KMS-11 (cell line): ENCODE data around the gene ERGIC3.

ENCODE experiments used
- H2AFZ ChIP-seq: fragments of 200-600 bp; sonication (generic); 2 replicates; pipeline ENCODE4 v1.6.1; 2016; ENCODE audit warnings: antibody characterized with exemption, mixed run types, low read depth
- H3K27ac ChIP-seq: fragments of 200-600 bp; sonication (generic); 2 replicates; pipeline ENCODE4 v1.6.1; 2016; ENCODE audit warnings: mild to moderate bottlenecking, mixed run types
- H3K27me3 ChIP-seq: fragments of 200-600 bp; sonication (generic); 2 replicates; pipeline ENCODE4 v1.6.1; 2017; ENCODE audit warnings: mild to moderate bottlenecking, low read depth, mixed run types, moderate library complexity; ENCODE audit not compliant: insufficient read depth
- H3K36me3 ChIP-seq: fragments of 200-600 bp; sonication (generic); 2 replicates; pipeline ENCODE4 v1.6.1; 2017; ENCODE audit warnings: mild to moderate bottlenecking, mixed run types; ENCODE audit not compliant: insufficient read depth
- H3K4me1 ChIP-seq: fragments of 200-600 bp; sonication (generic); 2 replicates; pipeline ENCODE4 v1.6.1; 2016; ENCODE audit warnings: mild to moderate bottlenecking, low read depth, mixed run types; ENCODE audit not compliant: poor library complexity, severe bottlenecking
- H3K4me2 ChIP-seq: fragments of 200-600 bp; sonication (generic); 2 replicates; pipeline ENCODE4 v1.7.0; 2016; ENCODE audit warnings: mild to moderate bottlenecking, mixed run types
- H3K4me3 ChIP-seq: fragments of 200-600 bp; sonication (generic); IDR thresholded peaks from 2 replicates; pipeline ENCODE4 v1.6.1; 2017; ENCODE audit warnings: low read depth, low read length, mixed read lengths; ENCODE audit not compliant: insufficient read depth
- H3K79me2 ChIP-seq: fragments of 200-600 bp; sonication (generic); 2 replicates; pipeline ENCODE4 v1.6.1; 2016; ENCODE audit warnings: low read depth, mixed run types; ENCODE audit not compliant: insufficient read depth
- H3K9ac ChIP-seq: fragments of 200-600 bp; sonication (generic); 2 replicates; pipeline ENCODE4 v1.6.1; 2016; ENCODE audit warnings: mild to moderate bottlenecking, mixed run types
- H4K20me1 ChIP-seq: fragments of 200-600 bp; sonication (generic); 2 replicates; pipeline ENCODE4 v1.6.1; 2016; ENCODE audit warnings: mild to moderate bottlenecking, mixed run types; ENCODE audit not compliant: insufficient read depth
- TF ChIP-seq, protein P1 (sequence below): fragments of 200-600 bp; sonication (generic); conservative IDR thresholded peaks from 2 replicates; pipeline ENCODE4 v1.6.1; 2017; ENCODE audit warnings: low read depth, mild to moderate bottlenecking, antibody characterized with exemption, low read length, moderate library complexity, mixed read lengths

ERGIC3 gene

DNA sequence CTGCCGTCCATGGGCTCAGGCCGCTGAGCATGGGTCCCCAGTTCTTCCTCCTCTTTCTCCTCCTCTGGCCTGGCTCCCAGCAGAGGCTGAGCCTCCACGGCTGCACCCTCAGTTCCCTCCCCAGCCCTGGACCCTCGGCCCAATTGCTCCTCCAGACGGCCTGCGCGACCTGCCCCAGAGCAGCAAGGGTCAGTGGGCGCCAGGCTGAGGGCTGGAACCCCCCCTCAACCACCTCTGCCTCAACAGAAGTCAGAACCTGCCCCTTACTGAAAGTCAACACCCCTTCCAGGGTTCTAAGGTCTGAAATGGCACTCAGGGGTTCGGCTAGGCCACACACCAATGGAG, 57.9 kb downstream of the ERGIC3 start:
- Histone ChIP-seq H3K27me3 (no peaks in the 10 kb centered on the region), H4K20me1 (no peaks in the 10 kb centered on the region), H3K79me2 (no peaks in the 10 kb centered on the region), H3K4me2 (no peak overlapping the region), H2AFZ (no peak overlapping the region), H3K4me3 (no peak overlapping the region), H3K9ac (no peak overlapping the region), H3K4me1 (peaks cover 25% of the 10 kb centered on the region), H3K36me3 (no peaks in the 10 kb centered on the region), H3K27ac (no peak overlapping the region)
- TF ChIP-seq, protein P1, sequence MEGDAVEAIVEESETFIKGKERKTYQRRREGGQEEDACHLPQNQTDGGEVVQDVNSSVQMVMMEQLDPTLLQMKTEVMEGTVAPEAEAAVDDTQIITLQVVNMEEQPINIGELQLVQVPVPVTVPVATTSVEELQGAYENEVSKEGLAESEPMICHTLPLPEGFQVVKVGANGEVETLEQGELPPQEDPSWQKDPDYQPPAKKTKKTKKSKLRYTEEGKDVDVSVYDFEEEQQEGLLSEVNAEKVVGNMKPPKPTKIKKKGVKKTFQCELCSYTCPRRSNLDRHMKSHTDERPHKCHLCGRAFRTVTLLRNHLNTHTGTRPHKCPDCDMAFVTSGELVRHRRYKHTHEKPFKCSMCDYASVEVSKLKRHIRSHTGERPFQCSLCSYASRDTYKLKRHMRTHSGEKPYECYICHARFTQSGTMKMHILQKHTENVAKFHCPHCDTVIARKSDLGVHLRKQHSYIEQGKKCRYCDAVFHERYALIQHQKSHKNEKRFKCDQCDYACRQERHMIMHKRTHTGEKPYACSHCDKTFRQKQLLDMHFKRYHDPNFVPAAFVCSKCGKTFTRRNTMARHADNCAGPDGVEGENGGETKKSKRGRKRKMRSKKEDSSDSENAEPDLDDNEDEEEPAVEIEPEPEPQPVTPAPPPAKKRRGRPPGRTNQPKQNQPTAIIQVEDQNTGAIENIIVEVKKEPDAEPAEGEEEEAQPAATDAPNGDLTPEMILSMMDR: no peak

DNA sequence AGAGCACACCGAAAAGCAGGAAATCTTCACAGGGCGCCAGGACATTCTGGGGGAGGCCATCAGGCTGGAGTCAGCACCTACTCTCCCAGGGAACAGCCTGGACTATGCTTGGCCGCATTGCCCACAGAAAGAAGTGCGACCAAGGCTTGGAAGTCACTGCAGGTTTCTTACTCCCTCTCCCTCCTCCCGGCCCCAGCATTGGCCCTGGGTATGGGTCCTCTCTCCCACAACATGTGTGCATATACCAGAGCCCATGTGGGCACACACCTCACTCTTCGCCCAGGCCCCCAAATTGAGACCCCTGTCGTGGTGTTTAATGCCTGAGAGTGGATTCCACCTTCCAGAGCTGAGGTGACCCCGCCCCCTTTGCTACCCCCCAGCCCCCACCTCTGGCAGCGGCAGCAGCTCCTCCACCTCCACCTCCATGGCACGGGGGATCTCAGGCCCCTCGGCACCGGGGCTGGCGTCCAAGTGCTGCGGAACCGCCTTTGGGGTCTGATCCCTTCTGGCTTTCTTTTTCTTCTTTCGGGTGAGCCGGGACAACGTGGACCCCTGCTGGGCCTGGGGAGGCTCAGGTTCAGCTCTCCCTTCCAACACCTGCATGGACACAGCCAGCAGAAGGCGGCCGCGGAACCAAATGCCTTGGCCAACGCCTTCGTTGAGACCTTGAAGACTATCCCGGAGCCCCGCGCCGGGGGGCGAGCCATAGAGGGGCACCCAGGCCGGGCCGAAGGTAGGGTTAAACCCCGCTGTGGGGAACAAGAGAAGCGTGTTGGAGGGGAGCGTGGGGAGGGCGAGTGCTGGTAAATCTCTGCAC, 58.5 kb downstream of the ERGIC3 start:
- no peak overlapping the region for H3K27ac ChIP-seq
- H4K20me1 ChIP-seq: no peaks in the 10 kb centered on the region
- TF ChIP-seq, protein P1: no peak
- peaks cover 32% of the 10 kb centered on the region for H3K4me1 ChIP-seq
- H3K79me2 ChIP-seq: no peaks in the 10 kb centered on the region
- no peak overlapping the region for H3K4me3 ChIP-seq
- no peak overlapping the region for H3K9ac ChIP-seq
- no peak overlapping the region for H2AFZ ChIP-seq
- no peaks in the 10 kb centered on the region for H3K36me3 ChIP-seq
- H3K27me3 ChIP-seq: no peaks in the 10 kb centered on the region
- H3K4me2 ChIP-seq: no peak overlapping the region

DNA sequence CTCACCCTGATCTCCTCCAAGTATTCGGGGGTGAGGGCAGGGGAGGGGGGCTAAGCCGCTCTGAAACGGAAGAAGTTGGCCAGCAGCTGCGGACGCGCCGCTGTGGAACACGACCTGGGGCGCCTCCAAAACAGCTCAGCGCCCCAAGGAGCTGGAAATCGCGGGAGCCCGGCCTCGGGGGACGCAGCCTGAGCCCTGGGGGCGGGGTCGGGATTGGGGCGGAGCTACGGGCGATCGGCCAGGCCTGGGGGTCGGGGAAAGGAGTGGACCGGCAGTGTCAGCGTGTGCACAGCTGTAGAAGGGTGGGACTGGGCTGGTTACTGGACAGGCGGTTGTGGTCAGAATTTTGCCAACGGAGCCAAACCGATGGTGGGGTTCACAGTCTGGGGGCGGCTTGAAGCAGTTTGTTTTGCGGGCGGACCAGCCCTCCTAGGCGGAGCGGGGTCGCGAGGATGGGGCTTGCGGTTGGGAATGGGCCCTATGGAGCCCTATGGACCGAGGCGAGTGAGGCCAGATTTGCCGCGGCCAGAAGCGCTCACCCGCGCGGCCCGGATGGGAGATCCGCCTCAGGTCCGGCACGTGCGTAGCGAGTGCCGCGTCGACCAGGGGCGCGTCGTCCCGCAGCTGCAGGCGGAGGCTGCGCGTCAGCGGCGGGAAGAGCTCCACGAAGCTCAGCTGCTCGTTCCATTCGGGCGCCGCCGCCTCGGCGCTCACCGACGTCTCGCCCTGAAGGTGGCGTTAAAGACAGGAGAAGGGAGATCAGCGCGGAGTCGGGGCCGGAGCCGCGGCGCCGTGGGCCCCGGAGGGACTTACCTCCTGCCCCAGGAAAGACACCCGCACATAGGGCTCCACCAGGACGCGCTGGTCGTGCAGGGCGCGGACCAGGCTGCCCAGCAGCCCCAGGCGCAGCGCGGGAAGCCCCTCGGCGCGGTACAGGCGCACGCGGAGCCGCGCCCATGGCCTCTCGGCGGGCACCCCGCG, 59.4 kb downstream of the ERGIC3 start:
- Histone ChIP-seq H3K4me3 (no peak overlapping the region), H3K9ac (peak overlapping the region; percentile 35; the same call in 1 of the 2 replicates), H3K4me1 (peaks cover 41% of the 10 kb centered on the region), H3K79me2 (no peaks in the 10 kb centered on the region), H3K36me3 (no peaks in the 10 kb centered on the region), H2AFZ (peak overlapping the region; percentile 65), H3K27me3 (no peaks in the 10 kb centered on the region), H4K20me1 (no peaks in the 10 kb centered on the region), H3K27ac (no peak overlapping the region), H3K4me2 (peak overlapping the region; percentile 30; the same call in 1 of the 2 replicates)
- TF ChIP-seq, protein P1: no peak

DNA sequence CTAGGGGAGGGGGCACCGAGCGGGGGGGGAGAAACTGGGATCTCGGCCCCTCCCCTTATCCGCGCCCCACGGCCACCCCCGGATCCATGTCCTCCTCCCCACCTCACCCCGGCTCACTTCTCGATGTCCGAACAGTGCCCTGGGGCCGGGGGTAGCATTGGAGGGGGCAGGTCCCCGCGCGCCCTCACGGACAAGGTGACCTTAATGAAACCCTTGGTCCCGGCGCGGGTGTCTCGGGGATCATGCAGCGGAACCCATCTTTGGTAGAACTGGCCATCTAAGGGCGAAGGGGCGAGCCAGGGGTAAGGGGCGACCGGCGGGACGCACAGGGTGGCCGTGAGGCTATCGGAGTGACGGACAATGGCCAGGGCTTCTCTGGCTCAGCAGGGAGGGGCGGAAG, 60.1 kb downstream of the ERGIC3 start:
- Histone ChIP-seq H3K36me3 (no peaks in the 10 kb centered on the region), H3K9ac (peak overlapping the region; percentile 35; the same call in 1 of the 2 replicates), H3K27ac (no peak overlapping the region), H3K27me3 (no peaks in the 10 kb centered on the region), H2AFZ (peak overlapping the region; percentile 65), H3K79me2 (no peaks in the 10 kb centered on the region), H3K4me3 (no peak overlapping the region), H3K4me1 (peaks cover 48% of the 10 kb centered on the region), H3K4me2 (peak overlapping the region; percentile 30; the same call in 1 of the 2 replicates), H4K20me1 (no peaks in the 10 kb centered on the region)
- TF ChIP-seq, protein P1: no peak
